Muscle of arm (tissue), 14 donors: ENCODE data around the gene MGAT1. TPM values are rescaled to one million over a fixed set of nuclear protein-coding genes. Genes with fewer than 3 reads are reported as not detected.
"Not testable (repeated sequence)": the region's sequence is repeated elsewhere in the genome, so short reads cannot be mapped to it uniquely, and the experiment has no call there.

Experiments used
- DNase-seq: peaks from one replicate; pipeline ENCODE4 v3.0.0-alpha.2; 2013
- long read RNA-seq, 11 donors: transcript quantifications; one replicate each; lab custom pipeline, GENCODE V29; 2026
- polyA plus RNA-seq, 12 donors: library from polyadenylated mRNA; unstranded; fragments of 120-200 nt; gene quantifications; one replicate each; pipeline ENCODE4 v1.2.1, GENCODE V29; 2013; ENCODE audit not compliant: insufficient read length in 12 of 12

Gene MGAT1
- polyA plus RNA-seq, result 100 to 1,000 TPM in 1 of 12 donors, 10 to 100 TPM in 10, not detected in 1; 63.3 to 109 (median 73.6) TPM
- long read RNA-seq, donor 1, transcript MGAT1-209 (2 exons, 534 nt), result minor isoform, 7 of 32 reads
- long read RNA-seq, donor 1, transcript MGAT1-201 (2 exons, 2,761 nt), result major isoform, 12 of 32 reads
- long read RNA-seq, donor 1, partial matches to known transcripts, result 5 of 32 reads
- long read RNA-seq, donor 1, other reads (novel, unspliced or antisense), result 0 of 32 reads
- long read RNA-seq, donor 2, transcript MGAT1-203 (3 exons, 3,077 nt), result minor isoform, 10 of 37 reads
- long read RNA-seq, donor 2, transcript MGAT1-201 (2 exons, 2,761 nt), result major isoform, 21 of 37 reads
- long read RNA-seq, donor 2, partial matches to known transcripts, result 0 of 37 reads
- long read RNA-seq, donor 2, other reads (novel, unspliced or antisense), result 0 of 37 reads
- long read RNA-seq, donor 3, transcript MGAT1-201 (2 exons, 2,761 nt), result major isoform, 9 of 12 reads
- long read RNA-seq, donor 3, partial matches to known transcripts, result 0 of 12 reads
- long read RNA-seq, donor 3, other reads (novel, unspliced or antisense), result 0 of 12 reads
- long read RNA-seq, donor 4, transcript MGAT1-201 (2 exons, 2,761 nt), result major isoform, 8 of 10 reads
- long read RNA-seq, donor 4, partial matches to known transcripts, result 0 of 10 reads
- long read RNA-seq, donor 4, other reads (novel, unspliced or antisense), result 0 of 10 reads
- long read RNA-seq, donor 5, transcript MGAT1-203 (3 exons, 3,077 nt), result minor isoform, 10 of 36 reads
- long read RNA-seq, donor 5, transcript MGAT1-201 (2 exons, 2,761 nt), result major isoform, 19 of 36 reads
- long read RNA-seq, donor 5, partial matches to known transcripts, result 0 of 36 reads
- long read RNA-seq, donor 5, other reads (novel, unspliced or antisense), result 0 of 36 reads
- long read RNA-seq, donor 6, transcript MGAT1-201 (2 exons, 2,761 nt), result major isoform, 13 of 15 reads
- long read RNA-seq, donor 6, partial matches to known transcripts, result 0 of 15 reads
- long read RNA-seq, donor 6, other reads (novel, unspliced or antisense), result 0 of 15 reads
- long read RNA-seq, donor 7, transcript MGAT1-201 (2 exons, 2,761 nt), result major isoform, 9 of 13 reads
- long read RNA-seq, donor 7, partial matches to known transcripts, result 0 of 13 reads
- long read RNA-seq, donor 7, other reads (novel, unspliced or antisense), result 0 of 13 reads
- long read RNA-seq, donor 8, transcript MGAT1-201 (2 exons, 2,761 nt), result major isoform, 20 of 29 reads
- long read RNA-seq, donor 8, partial matches to known transcripts, result 0 of 29 reads
- long read RNA-seq, donor 8, other reads (novel, unspliced or antisense), result 0 of 29 reads
- long read RNA-seq, donor 9, transcript MGAT1-201 (2 exons, 2,761 nt), result major isoform, 13 of 19 reads
- long read RNA-seq, donor 9, partial matches to known transcripts, result 0 of 19 reads
- long read RNA-seq, donor 9, other reads (novel, unspliced or antisense), result 0 of 19 reads
- long read RNA-seq, donor 10, transcript MGAT1-203 (3 exons, 3,077 nt), result minor isoform, 8 of 31 reads
- long read RNA-seq, donor 10, transcript MGAT1-201 (2 exons, 2,761 nt), result major isoform, 18 of 31 reads
- long read RNA-seq, donor 10, partial matches to known transcripts, result 0 of 31 reads
- long read RNA-seq, donor 10, other reads (novel, unspliced or antisense), result 0 of 31 reads
- long read RNA-seq, donor 11, transcript MGAT1-203 (3 exons, 3,077 nt), result minor isoform, 11 of 26 reads
- long read RNA-seq, donor 11, transcript MGAT1-201 (2 exons, 2,761 nt), result major isoform, 13 of 26 reads
- long read RNA-seq, donor 11, partial matches to known transcripts, result 0 of 26 reads
- long read RNA-seq, donor 11, other reads (novel, unspliced or antisense), result 0 of 26 reads

- peak; percentile 85 for DNase-seq
These were observed at the start of gene MGAT1 for GRCh38 chr5:180802325-180803180. TSS of gene MGAT1 (minus strand) at chr5:180802806. CDS start at chr5:180792971, 9,835 bp downstream.

GRCh38 chr5:180850434-180851078 is 48.0 kb upstream of the MGAT1 start:
- DNase-seq, result no peak

GRCh38 chr5:180849827-180850226 is 47.2 kb upstream of the MGAT1 start:
- DNase-seq, result no peak

GRCh38 chr5:180848878-180849277 is 46.3 kb upstream of the MGAT1 start:
- no peak for DNase-seq

GRCh38 chr5:180848265-180848664 is 45.7 kb upstream of the MGAT1 start:
- DNase-seq, result no peak

- DNase-seq, result no peak
These were observed 44.4 kb upstream of the MGAT1 start for GRCh38 chr5:180847026-180847425.

GRCh38 chr5:180844858-180845257 is 42.3 kb upstream of the MGAT1 start:
- no peak for DNase-seq

- no peak for DNase-seq
These were observed 41.8 kb upstream of the MGAT1 start for GRCh38 chr5:180844432-180844831.

- no peak for DNase-seq
These were observed 37.3 kb upstream of the MGAT1 start for GRCh38 chr5:180839935-180840334.

- no peak for DNase-seq
These were observed 36.6 kb upstream of the MGAT1 start for GRCh38 chr5:180839227-180839626.

GRCh38 chr5:180837478-180837877 is 34.9 kb upstream of the MGAT1 start:
- no peak for DNase-seq

- DNase-seq, result no peak
These were observed 30.0 kb upstream of the MGAT1 start for GRCh38 chr5:180832638-180833068.

GRCh38 chr5:180831139-180832093 is 28.8 kb upstream of the MGAT1 start:
- peak; percentile 86 for DNase-seq

- peak; percentile 51 for DNase-seq
These were observed 27.9 kb upstream of the MGAT1 start for GRCh38 chr5:180830253-180831138.

GRCh38 chr5:180829726-180830125 is 27.1 kb upstream of the MGAT1 start:
- no peak for DNase-seq

GRCh38 chr5:180828756-180829531 is 26.3 kb upstream of the MGAT1 start:
- DNase-seq, result not testable (repeated sequence)
